NCI-H526 treated with DMSO at 0.1 percent for 48 hours (cell line): ENCODE data around the gene PDLIM5.
"Not testable (repeated sequence)": the region's sequence is repeated elsewhere in the genome, so short reads cannot be mapped to it uniquely, and the experiment has no call there.

Source experiments
- DNase-seq: peaks from one replicate; lab custom pipeline; 2025; lab: John Stamatoyannopoulos, UW

PDLIM5 gene

DNA sequence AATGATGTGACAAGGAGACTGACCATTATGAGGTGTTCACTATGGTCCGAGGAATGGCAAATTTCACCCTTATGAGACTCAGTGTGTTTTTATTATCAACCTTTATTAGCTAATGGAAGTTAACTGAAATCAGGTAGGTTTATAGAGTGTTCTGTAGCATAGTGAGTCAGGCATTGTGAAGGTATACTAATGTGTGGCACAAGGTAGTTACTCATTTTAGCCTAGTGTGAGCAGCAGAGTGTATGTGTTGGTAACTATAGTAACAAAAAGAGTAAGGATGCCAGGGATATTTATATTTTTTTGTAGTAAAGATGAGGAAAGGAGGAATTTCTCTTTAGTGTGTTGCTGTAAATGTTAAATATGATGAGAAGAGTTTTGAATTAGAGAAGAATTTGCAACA, 12.0 kb downstream of the PDLIM5 start:
- DNase-seq: no peak

DNA sequence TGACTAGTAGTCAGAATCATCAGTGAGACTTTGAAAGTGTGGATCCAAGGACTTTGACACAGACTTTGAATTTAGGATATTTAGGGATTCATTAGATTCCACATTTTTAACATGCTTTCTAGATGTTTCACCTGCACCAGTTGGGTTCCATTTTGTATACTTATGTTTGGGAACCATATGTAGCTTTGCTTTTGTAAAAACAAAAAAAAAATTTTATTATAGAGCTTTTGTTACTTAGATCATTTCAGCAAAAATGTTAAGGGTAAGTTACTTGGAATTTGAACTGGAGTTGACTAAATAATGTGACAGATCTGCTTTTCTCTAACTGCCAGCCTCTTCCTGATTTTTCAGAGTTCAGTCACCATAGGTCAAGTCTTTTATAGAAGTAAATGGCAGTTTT, 14.6 kb downstream of the PDLIM5 start:
- DNase-seq: no peak

DNA sequence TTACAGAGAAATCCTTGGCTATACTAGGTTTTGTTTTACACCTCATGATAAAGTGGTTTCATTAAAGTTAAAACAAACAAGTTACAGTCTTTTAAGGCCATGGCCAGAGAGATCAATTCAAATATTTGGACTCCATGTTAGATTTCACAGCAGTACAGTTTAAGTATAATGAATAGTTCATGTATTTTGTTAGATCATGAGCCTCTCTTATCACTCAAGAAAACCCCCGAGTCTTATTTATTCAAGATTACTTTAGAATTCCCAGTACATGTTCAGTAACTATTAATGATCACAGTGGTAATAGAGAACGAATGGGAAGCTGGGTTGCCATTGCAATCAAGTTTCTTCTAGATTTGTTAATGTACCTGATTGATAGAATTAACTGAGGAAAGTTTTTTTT, 15.2 kb downstream of the PDLIM5 start:
- no peak for DNase-seq

DNA sequence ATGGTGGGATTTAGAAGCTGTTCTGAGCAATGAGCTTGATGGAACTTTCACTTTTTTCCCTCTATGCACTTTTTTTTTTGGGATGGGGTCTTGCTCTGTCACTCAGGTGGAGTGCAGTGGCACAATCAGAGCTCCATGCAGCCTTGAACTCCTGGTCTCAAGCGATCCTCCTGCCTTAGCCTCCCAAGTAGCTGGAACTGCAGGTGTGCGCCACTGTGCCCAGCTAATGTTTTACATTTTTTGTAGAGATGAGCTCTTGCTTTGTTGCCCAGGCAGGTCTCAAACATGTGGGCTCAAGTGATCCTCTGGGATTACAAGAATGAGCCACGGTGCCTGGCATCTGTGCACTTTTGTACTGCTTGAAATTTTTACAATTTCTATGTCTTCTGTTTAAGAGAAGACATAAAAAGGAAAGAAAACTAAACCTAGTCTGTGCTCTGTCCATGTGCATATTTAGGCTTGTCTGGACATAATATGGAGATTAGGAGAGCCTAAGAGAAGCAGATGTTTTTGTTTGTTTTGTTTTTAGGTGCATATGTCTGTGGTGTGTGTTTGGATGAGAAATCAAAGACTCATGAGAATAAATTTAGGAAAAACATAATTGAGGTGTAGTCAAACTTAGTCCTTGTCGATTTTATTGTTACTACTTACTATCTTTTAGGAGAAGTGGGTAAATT, 16.5 kb downstream of the PDLIM5 start:
- no peak for DNase-seq

DNA sequence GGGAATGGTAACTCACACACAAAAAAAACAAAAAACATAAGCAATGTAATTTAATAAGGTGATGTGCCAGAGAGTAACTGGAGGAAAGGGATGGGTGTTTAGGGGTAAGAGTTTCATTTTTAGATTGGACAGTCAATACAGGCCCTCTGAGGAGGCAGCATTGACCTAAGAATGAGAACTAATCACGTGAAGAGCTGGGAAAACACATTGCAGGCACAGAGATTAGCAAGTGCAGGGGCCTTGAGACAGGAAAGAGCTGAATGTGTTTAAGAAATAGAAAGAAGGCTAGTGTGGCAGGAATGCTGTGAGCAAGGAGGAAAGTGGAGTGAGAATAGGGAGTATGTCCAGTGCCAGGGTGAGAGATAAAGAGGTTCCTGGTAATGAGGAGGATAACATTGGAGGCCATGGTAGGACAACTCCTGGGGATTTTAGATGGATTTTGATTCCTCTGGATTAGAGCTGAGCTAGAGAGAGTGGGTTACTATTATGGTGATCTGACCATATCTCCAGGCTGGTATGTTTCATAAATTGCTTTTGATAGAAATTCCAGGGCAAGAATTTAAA, 17.6 kb downstream of the PDLIM5 start:
- no peak for DNase-seq

DNA sequence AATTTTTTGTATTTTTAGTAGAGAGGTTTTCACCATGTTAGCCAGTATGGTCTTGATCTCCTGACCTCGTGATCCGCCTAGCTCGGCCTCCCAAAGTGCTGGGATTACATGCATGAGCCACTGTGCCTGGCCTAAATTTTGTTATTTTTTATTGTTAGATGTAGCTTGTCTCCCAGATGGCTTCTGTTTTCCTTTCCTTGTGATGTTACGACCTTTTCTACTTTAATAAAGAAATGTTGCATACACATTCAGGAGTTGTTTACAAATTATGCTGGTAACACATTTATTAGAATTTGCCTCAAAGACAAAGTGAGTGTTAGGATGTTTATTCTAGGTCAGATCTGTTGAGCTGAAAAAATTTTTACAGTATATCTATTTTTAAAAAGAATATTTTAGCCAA, 18.4 kb downstream of the PDLIM5 start:
- DNase-seq: no peak

DNA sequence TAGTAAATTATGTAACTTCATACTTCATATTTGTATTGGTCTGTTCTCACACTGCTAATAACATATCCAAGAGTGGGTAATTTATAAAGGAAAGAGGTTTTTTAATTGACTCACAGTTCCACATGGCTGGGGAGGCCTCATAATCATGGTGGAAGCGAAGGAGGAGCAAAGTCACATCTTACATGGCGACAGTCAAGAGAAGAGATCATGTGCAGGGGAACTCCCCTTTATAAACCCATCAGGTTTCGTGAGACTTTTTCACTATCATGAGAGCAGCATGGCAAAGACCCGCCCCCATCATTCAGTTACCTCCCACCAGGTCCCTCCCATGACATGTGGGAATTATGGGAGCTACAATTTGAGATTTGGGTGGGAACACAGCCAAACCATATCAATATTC, 19.0 kb downstream of the PDLIM5 start:
- DNase-seq: not testable (repeated sequence)

DNA sequence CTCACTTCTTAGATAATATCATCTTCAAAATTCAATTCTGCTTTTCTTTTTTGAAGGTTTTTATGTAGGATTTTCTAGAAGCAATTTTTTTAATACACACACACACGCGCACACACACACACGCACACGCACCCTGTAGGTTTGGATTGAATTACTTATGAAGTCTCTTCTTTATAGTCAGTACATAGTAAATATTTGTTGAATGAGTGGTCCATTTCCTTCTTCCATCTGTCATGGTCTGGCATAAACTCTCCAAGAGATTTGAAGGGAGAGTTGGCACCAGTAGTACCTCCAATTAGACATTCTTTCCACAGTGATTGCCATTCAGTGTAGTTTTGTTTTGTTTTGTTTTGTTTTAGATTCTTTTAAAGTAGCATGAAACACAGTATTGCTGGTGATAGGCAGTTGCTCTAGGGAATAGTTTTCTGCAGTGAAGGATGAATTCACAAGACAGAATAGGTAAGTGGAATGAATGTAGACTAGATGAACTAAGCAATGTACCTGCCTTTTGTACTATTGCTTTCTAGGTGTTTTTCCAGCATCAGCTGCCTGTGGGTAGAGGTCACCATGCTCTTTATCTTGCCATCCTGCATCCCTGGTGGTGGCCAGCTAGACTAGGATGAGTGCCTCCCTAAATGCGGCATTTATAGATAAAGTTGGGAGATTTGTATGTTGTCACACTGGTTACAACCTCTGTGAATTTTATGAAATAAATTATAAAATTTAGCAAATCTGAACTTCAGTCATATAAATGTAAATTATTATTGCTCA, 20.5 kb downstream of the PDLIM5 start:
- DNase-seq: no peak

DNA sequence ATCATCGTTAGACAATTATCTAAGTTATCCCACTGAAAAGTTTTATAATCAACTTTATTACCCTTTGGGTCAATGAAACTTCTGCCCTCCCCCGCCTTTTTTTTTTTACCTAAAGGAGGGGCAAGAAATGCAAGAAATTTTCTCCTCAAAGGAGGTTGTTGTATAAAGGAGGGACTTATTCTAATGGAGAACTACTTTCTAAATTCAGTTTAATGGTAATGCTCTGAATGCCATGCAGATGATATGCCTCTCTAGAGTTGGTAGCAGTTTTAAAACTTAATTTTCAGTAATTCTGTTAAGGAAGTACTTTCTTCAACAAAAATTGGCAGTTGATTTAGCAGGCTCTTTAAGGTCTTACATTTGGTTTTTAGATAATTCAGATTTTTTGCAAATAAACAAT, 23.3 kb downstream of the PDLIM5 start:
- no peak for DNase-seq

DNA sequence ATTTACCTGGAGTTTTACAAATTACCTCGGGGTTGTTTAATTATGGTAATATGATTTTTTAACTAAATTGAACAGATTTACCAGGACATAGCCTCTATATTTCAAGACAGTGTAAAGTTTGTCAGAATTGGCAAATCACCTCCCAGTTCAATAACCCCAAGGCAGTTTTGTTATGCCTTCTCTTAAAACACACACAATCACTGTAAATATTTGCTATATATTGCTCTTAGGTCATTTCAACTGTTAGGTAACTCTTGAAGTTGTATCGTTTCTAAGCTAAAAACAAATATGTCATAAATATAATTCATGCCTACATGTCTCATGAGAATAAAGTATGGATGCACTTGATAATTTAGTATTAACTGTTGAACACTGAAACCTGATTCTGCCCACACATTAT, 24.1 kb downstream of the PDLIM5 start:
- no peak for DNase-seq

DNA sequence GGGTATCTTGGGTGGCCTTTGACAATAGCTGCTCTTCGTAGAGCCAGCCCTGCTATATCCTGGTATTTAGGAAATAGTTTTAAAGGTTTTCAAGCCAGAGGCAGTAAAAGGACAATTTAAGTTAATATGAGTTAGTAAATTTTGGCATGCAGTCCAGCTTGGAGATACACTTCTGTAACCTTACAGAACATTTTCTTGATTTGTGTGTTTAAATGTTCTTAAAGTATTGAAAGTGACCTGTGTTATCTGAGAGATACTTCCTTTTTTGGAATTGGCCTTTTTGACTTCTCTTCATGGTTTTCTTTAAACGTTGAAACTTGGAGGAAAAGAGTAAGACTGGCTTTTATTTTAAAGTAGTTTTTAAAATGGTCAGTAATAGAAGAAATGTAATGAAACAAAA, 25.5 kb downstream of the PDLIM5 start:
- DNase-seq: no peak

DNA sequence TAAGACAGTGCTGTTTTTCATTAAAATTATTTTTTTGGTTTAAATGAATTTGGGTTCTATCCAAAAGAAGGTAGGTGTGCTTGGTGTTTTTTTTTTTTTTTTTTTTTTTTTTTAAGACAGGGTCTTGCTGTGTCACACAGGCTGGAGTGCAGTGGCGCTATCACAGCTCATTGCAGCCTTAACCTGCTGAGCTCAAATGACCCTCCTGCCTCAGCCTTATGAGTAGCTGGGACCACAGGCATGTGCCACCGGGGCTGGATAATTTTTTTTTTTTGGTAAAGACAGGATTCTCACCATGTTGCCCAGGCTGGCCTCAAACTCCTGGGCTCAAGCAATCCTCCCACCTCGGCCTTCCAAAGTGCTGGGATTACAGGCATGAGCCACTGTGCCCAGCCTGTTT, 27.1 kb downstream of the PDLIM5 start:
- DNase-seq: not testable (repeated sequence)

DNA sequence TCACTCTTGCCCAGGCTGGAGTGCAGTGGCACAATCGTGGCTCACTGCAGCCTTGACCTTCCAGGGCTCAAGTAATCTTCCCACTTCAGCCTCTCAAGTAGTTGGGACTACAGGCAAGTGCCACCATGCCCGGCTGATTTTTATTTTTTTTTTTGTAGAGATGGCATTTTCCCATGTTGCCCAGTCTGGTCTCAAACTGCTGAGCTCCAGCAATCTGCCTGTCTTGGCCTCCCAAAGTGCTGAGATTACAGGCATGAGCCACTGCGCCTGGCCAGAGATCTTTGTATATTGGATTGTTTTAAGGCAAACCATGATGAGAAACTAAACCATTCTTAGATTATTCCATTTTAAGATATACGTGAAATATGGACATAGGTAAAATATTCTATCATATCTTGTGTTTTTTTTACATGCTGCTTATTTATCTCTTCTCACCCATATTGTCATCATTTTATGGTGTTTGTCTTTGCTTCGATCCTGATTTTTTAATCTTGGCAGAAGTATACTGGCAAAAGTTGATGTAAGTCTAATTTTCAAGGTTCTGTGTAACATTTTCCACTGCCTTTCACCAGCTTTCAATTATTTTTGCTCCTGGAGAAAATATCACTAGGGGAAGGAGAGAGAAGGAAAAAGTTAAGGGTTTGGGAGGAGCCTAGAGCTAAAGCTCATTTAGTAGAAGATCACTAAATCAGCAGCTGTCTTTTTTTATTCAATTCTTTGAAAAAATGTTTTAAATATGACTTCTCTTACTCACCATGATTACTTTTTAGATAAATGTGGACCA, 27.8 kb downstream of the PDLIM5 start:
- no peak for DNase-seq

DNA sequence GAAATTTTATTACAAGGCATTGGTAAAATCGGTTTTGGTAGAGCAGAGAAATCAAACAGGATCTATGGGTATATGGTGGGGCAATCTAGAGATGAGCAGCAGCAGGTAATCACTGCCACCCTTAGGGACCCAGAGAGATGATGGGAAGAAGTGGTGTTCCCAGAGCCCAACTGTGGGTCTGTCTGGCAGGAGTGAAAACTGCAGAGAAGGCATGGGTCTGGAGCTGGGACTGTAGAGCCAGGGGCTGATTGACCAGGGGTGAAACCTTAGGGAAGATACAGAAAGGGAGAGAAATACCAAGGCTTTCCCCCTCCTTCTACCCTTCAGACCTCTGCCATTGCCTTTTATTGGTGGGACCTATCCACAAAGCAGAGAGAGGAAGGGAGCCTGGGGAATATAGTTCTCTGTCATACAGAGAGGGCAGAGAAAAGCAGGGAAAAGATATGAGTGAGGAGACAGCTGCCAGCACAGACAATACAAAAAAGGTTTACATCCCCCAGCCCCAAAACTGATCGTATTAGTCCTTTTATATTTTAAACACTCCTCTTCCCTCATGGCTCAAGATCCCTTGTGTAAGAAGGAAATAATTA, 28.7 kb downstream of the PDLIM5 start:
- DNase-seq: no peak

DNA sequence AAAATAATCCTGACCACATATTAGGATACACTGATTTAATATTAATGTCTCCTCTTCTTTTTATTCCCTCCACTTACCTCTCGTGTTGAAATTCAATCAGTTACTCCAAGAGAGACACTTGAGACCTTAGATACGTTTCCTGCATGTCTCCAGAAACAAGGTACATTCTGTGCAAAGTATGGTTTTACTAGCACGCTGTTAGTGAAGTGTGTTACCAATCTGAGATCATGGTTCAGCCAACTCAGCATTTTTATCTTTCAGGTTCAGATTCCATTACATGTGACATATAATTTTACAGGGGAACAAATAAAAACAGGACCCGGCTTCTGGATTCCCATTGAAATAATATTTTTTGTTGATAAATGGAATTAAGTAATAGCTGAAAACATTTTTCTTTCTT, 32.2 kb downstream of the PDLIM5 start:
- no peak for DNase-seq

DNA sequence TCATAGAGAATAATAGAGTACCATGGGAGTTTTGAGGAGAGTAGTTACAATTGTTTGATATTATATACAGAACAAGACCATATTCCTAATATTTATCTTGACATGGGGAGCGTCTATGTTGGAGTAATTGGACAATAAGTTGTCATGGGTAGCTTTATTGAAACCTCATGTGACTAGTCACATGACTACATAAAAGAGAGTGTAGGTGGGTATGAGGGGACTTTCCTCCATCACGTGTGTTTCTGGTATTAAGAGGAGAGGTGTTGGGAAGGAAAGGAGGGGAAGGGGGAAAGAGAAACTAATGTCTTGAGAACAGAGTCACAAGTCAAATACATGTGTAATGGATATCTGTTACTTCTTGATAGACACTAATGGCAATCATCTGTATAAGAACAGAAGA, 33.1 kb downstream of the PDLIM5 start:
- no peak for DNase-seq

DNA sequence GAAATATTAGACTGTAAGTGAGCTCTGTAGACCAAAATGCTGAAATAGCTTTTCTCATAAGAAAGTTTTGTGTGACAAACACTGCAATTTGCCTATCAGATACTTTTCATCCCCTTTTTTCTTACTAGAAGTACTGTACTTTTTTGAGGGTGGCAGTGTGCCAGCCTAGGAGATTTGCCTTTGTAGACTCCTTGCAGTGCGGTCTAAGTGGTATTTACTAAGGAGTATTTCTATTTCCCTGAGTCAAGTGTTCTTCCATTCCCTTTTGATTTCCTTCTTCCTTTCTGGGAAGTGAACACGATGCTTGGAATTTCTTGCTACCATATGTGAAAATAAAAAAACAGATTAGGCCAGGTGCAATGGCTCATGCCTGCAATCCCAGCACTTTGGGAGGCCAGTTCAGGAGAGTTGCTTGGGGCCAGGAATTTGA, 34.6 kb downstream of the PDLIM5 start:
- no peak for DNase-seq

DNA sequence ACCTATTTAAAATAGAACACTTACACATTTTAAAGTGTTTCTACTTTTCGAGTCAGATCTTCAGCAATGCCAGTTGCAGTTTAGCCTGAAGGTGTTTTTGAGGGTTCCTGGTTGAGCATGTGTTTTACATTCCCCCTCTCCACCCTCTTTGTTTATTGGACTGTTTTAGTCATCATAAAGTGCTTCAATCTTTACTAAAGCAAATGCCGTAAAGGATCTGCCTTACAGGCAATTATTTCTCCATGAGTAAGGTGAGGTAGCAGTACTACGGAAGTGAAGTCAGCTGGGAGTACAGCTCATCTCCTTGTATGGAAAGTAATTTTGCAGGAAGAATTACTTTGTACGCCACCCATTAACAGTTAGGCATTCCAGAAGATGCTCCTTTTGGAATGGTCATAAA, 36.9 kb downstream of the PDLIM5 start:
- DNase-seq: no peak

DNA sequence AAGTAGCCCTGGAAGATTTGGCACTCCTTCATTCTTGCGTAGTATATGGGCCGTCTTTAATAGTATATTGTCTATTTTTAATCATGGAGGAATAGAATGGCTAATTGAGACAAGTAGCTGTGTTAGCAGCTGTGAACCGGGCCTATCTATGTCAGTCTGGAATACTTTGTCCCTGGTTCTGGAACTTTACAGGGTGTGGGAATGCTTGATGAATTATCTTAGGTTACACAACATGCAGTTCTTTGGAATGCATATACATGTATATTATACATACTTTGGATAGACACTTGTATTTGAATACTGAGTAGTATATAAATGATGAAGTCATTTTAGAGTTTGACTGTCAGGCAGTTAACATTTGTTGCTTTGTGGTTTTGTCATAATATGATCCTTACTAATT, 37.4 kb downstream of the PDLIM5 start:
- no peak for DNase-seq

DNA sequence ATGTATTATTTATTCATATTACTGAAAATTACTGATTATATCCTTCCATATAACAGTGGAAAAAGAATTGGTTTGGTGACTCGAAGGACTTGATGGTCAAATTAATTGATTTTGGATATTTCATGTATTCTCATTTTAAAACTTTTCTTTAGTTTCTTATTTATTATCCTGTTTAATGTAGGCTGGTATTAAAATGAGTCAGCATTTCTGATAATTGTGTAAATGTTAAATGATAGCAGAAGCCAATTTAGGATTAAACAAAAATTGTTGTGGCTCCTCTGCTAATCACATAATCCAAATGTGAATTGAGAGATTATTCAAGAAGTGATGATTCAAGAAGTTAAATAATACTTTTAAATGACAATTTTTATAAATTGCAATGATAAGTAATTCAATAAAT, 38.7 kb downstream of the PDLIM5 start:
- no peak for DNase-seq

DNA sequence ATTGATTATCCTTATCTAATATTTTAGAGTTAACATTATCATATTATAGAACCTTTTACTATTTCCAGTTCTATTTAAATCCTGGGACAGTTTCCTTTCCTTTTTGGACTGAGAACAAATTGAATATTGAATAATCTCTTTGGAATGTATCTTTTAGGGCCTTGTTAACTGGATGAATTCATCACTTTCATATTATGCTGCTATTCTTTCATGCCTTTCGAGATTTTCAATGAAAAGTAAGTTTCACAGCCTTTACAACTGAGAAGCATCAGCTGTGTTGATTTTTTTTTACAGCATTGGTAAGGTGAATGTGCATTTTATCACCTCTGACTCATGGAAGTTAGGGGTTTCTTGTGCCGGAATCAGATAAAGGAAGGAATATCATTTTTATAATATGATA, 39.6 kb downstream of the PDLIM5 start:
- DNase-seq: no peak

DNA sequence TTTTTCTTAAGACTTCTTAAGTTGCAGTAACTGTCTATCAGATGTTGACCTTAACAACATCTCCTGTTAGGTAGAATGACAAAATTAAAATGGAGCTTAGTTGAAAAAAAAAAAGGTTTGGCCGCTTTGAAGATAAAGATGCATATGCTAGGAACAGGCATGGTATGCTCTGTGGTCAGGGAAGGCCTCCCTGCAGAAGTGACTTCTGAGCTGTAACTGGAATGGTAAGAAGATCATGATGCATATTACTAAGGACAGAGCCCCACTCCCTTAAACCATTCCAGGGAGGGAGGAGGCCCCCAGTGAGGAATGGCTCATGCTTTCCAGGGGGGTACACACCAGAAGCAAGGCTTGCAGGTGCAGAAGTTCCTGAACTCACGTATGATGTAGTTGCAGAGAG, 43.7 kb downstream of the PDLIM5 start:
- DNase-seq: no peak
